Measurements from ENCODE around the gene PACS1.
"Not testable (repeated sequence)": the region's sequence is repeated elsewhere in the genome, so short reads cannot be mapped to it uniquely, and the experiment has no call there.

GRCh38 chr11:66276619-66277018 is 206.5 kb downstream of the PACS1 start:
- not testable (repeated sequence) for TF ChIP-seq CTCF (IDR thresholded peaks at IDR 0.05; ENCODE audit: low read depth, low read length, poor library complexity, severe bottlenecking); EZH2phosphoT487 (IDR thresholded peaks at IDR 0.05; ENCODE audit: borderline replicate concordance, low read length)
